HepG2 (cell line): Measurements from ENCODE around the gene HIPK4. TPM values are rescaled to one million over a fixed set of nuclear protein-coding genes. Genes with fewer than 3 reads are reported as not detected.
A peak's percentile ranks its signal among the peaks of the same experiment; 100 is the strongest.

Experiments used
- ATAC-seq: fragments of 200-7000 bp; cut with Tn5 transposase; 3 replicates; pipeline ENCODE4 v1.9.1; 2020; ENCODE audit warnings: mild to moderate bottlenecking, moderate library complexity
- Bru-seq: library from RNA; stranded (reverse); fragments of 400-500 nt; gene quantifications from one replicate; lab custom pipeline; 2021; lab: Mats Ljungman, UMichigan
- BruChase-seq, 2 experiments: library from RNA; stranded (reverse); fragments of 400-500 nt; gene quantifications; one replicate each; lab custom pipeline; 2021; lab: Mats Ljungman, UMichigan
- BruUV-seq: library from RNA; stranded (reverse); fragments of 400-500 nt; replicated peaks from 2 replicates; lab custom pipeline; 2021; lab: Mats Ljungman, UMichigan
- CTCF ChIA-PET: fragments of 300-600 bp; formaldehyde crosslinking; extraction: SDS; loops from one replicate; lab custom pipeline; 2021; ENCODE audit warnings: low total read pairs, inconsistent platforms, low intra/inter-chr PET ratio; lab: Yijun Ruan, JAX
- POLR2A ChIA-PET: fragments of 350-600 bp; sonication (Branson Sonifier 250); formaldehyde crosslinking; loops from one replicate; lab custom pipeline; 2020; ENCODE audit warnings: antibody characterized with exemption, inconsistent platforms; lab: Yijun Ruan, JAX
- DNase-seq: peaks from one replicate; pipeline ENCODE4 v3.0.0-alpha.2; 2015; ENCODE audit warnings: low spot score
- FAIRE-seq: peaks from 3 replicates; lab custom pipeline; 2011; peaks lifted over from hg19 to GRCh38; lab: Jason Lieb, UNC
- H2AFZ ChIP-seq: one replicate; pipeline ENCODE4 v1.6.1; 2011; ENCODE audit warnings: low read length, inconsistent platforms
- H3K27ac ChIP-seq: fragments of 300-600 bp; 3 replicates; pipeline ENCODE4 v1.8.0; 2011; ENCODE audit warnings: mixed run types, mild to moderate bottlenecking, mixed read lengths, low read length, inconsistent platforms; ENCODE audit not compliant: insufficient read depth; ENCODE audit errors: extremely low read length
- H3K27me3 ChIP-seq, 2 experiments: fragments of 200-600 bp in 1 of 2; 2 replicates in 1 of 2; 3 replicates in 1 of 2; pipeline versions ENCODE4 v1.6.0 to v1.8.0; 2011; ENCODE audit warnings: low read length in 2 of 2, mild to moderate bottlenecking in 2 of 2, moderate library complexity in 2 of 2, inconsistent platforms in 1 of 2; ENCODE audit not compliant: insufficient read depth in 2 of 2, control insufficient read depth in 1 of 2
- H3K36me3 ChIP-seq, 2 experiments: fragments of 200-600 bp in 1 of 2; replicated peaks in 1 of 2; 2 replicates in 1 of 2; 3 replicates in 1 of 2; pipeline versions ENCODE4 v1.5.1 to v1.8.0; 2011; ENCODE audit warnings: low read length in 2 of 2, inconsistent platforms in 1 of 2; ENCODE audit not compliant: insufficient read depth in 2 of 2, control insufficient read depth in 1 of 2
- H3K4me1 ChIP-seq: 2 replicates; pipeline ENCODE4 v1.5.1; 2012; ENCODE audit warnings: low read length, inconsistent platforms; ENCODE audit not compliant: insufficient read depth
- H3K4me2 ChIP-seq: 2 replicates; pipeline ENCODE4 v1.6.0; 2011; ENCODE audit warnings: low read depth, low read length, inconsistent platforms
- H3K4me3 ChIP-seq, 3 experiments: fragments of 200-600 bp in 1 of 3; sonication (generic), shearing (Covaris generic) in 1 of 3; replicated peaks in 1 of 3; 2 replicates each; pipeline ENCODE4 v1.5.1; 2011 to 2016; ENCODE audit warnings: low read length in 3 of 3, inconsistent platforms in 2 of 3, low read depth in 2 of 3, mild to moderate bottlenecking in 2 of 3, control low read depth in 1 of 3, mixed read lengths in 1 of 3; ENCODE audit not compliant: insufficient read depth in 1 of 3
- H3K79me2 ChIP-seq: one replicate; pipeline ENCODE4 v1.6.1; 2011; ENCODE audit warnings: low read length, inconsistent platforms; ENCODE audit not compliant: insufficient read depth
- H3K9ac ChIP-seq: 2 replicates; pipeline ENCODE4 v1.6.0; 2011; ENCODE audit warnings: mild to moderate bottlenecking, low read depth, low read length, inconsistent platforms; ENCODE audit not compliant: insufficient read depth
- H3K9me3 ChIP-seq: 2 replicates; pipeline ENCODE4 v1.5.1; 2012; ENCODE audit warnings: mild to moderate bottlenecking, low read length
- H4K20me1 ChIP-seq: 2 replicates; pipeline ENCODE4 v1.6.0; 2011; ENCODE audit warnings: inconsistent platforms, mild to moderate bottlenecking, low read length, moderate library complexity; ENCODE audit not compliant: insufficient read depth
- HOXA9 ChIP-seq: sonication (generic); formaldehyde crosslinking; IDR thresholded peaks from 2 replicates; pipeline ENCODE4 v1.8.1; 2022; ENCODE audit warnings: missing genetic modification reagents, mild to moderate bottlenecking, moderate library complexity, borderline replicate concordance
- SKI ChIP-seq: fragments of 450-650 bp; IDR thresholded peaks from one replicate; pipeline ENCODE4 v1.6.1; 2018; ENCODE audit warnings: mild to moderate bottlenecking; ENCODE audit not compliant: partially characterized antibody
- SNRNP70 ChIP-seq: fragments of 200-400 bp; formaldehyde crosslinking; IDR thresholded peaks from 2 replicates; pipeline ENCODE4 v1.6.1; 2017; ENCODE audit warnings: mild to moderate bottlenecking, low read depth, low read length, moderate library complexity
- ZBTB3 ChIP-seq: sonication (generic); formaldehyde crosslinking; IDR thresholded peaks from 2 replicates; pipeline ENCODE4 v1.4.0; 2020; ENCODE audit warnings: low read depth, mild to moderate bottlenecking, moderate library complexity, missing genetic modification reagents, borderline replicate concordance
- ZMAT3 ChIP-seq: sonication (generic); formaldehyde crosslinking; conservative IDR thresholded peaks from 2 replicates; pipeline ENCODE4 v1.7.0; 2021; ENCODE audit warnings: missing genetic modification reagents
- ZNF891 ChIP-seq: sonication (generic); formaldehyde crosslinking; IDR thresholded peaks from 2 replicates; pipeline ENCODE4 v1.5.0; 2020; ENCODE audit warnings: mild to moderate bottlenecking, missing genetic modification reagents
- ZSCAN31 ChIP-seq: sonication (generic); formaldehyde crosslinking; IDR thresholded peaks from 2 replicates; pipeline ENCODE4 v1.5.0; 2020; ENCODE audit warnings: low read depth, mild to moderate bottlenecking, missing genetic modification reagents
- WGBS: methylation state at CpG from one replicate; pipeline ENCODE4 v1.1.6; 2017; ENCODE audit warnings: low lambda C conversion rate; 5-methylcytosine and 5-hydroxymethylcytosine counted together
- in situ Hi-C: cut with HindIII; loops from 2 replicates; pipeline ENCODE4 v1.10.0; 2017; ENCODE audit warnings: low pct_unique_long_range_greater_than_20kb; ENCODE audit not compliant: extremely low pct_ligation_motif_present
- intact Hi-C: fragments of 100-400 bp; cut with micrococcal nuclease; formaldehyde crosslinking; loops from one replicate; pipeline ENCODE4 v1.10.0; 2022; ENCODE audit not compliant: unreplicated experiment
- long read RNA-seq, 2 experiments: library from RNA in 1 of 2; library from polyadenylated mRNA in 1 of 2; stranded (forward) in 1 of 2; unstranded in 1 of 2; transcript quantifications; one replicate each; pipeline ENCODE4 v2.0.0, GENCODE V29; 2019 to 2022
- polyA minus RNA-seq, 3 experiments: library from RNA; depleted of rRNA, polyadenylated mRNA; stranded (reverse); fragments of >200 nt; gene quantifications; 2 replicates each; pipeline ENCODE4 v1.2.3, GENCODE V29; 2011; ENCODE audit warnings: low replicate concordance in 1 of 3
- polyA plus RNA-seq, 8 experiments: library from polyadenylated mRNA; depleted of rRNA in 3 of 8; stranded (reverse) in 7 of 8; unstranded in 1 of 8; fragments of >200 nt; fragmentation: Illumina TruSeq in 4 of 8; extraction: Trizol in 4 of 8; gene quantifications; 2 replicates each; pipeline versions ENCODE4 v1.2.1 to v1.2.3, GENCODE V29; 2011 to 2016; ENCODE audit warnings: low read depth in 4 of 8, missing spikeins in 1 of 8, mixed read lengths in 1 of 8; ENCODE audit not compliant: insufficient read depth in 1 of 8
- total RNA-seq, 5 experiments: library from RNA; depleted of rRNA; stranded (reverse); fragments of >200 nt; fragmentation: Illumina TruSeq; extraction: Trizol; gene quantifications; 2 replicates each; pipeline ENCODE4 v1.2.3, GENCODE V29; 2016; ENCODE audit warnings: low read depth in 1 of 5
- TF ChIP-seq, protein P1 (sequence below): sonication (generic); formaldehyde crosslinking; IDR thresholded peaks from 2 replicates; pipeline ENCODE4 v1.4.0; 2020; ENCODE audit warnings: missing genetic modification reagents

HIPK4 gene, protein sequence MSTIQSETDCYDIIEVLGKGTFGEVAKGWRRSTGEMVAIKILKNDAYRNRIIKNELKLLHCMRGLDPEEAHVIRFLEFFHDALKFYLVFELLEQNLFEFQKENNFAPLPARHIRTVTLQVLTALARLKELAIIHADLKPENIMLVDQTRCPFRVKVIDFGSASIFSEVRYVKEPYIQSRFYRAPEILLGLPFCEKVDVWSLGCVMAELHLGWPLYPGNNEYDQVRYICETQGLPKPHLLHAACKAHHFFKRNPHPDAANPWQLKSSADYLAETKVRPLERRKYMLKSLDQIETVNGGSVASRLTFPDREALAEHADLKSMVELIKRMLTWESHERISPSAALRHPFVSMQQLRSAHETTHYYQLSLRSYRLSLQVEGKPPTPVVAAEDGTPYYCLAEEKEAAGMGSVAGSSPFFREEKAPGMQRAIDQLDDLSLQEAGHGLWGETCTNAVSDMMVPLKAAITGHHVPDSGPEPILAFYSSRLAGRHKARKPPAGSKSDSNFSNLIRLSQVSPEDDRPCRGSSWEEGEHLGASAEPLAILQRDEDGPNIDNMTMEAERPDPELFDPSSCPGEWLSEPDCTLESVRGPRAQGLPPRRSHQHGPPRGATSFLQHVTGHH
- total RNA-seq (2016; rRNA removed; fragmentation: Illumina TruSeq; extraction: Trizol) (not detected in 2 replicates), polyA plus RNA-seq (2011; rRNA removed) (0.03 TPM in 1 of 2 replicates, not detected in the other), polyA minus RNA-seq (2011; rRNA and poly(A)+ RNA removed; ENCODE audit: low replicate concordance) (0.07 TPM in 1 of 2 replicates, not detected in the other), Bru-seq, nascent RNA (percentile 11 among the genes with signal in this experiment), BruChase-seq, experiment 1, labeled RNA remaining after a 6-hour chase (percentile 17 among the genes with signal in this experiment), BruChase-seq, experiment 2, labeled RNA remaining after a 2-hour chase (percentile 8 among the genes with signal in this experiment)
- not detected in 2 replicates for total RNA-seq (2016; cell fraction: cytosol; rRNA removed; fragmentation: Illumina TruSeq; extraction: Trizol; ENCODE audit: low read depth)
- total RNA-seq (2016; cell fraction: insoluble cytoplasmic fraction; rRNA removed; fragmentation: Illumina TruSeq; extraction: Trizol) = not detected in 2 replicates
- not detected in 2 replicates for total RNA-seq (2016; cell fraction: membrane; rRNA removed; fragmentation: Illumina TruSeq; extraction: Trizol)
- not detected in 2 replicates for total RNA-seq (2016; cell fraction: nucleus; rRNA removed; fragmentation: Illumina TruSeq; extraction: Trizol)
- 0.03 TPM in 1 of 2 replicates, not detected in the other for polyA plus RNA-seq (2011; cell fraction: cytosol; rRNA removed)
- polyA plus RNA-seq (2011; cell fraction: nucleus; rRNA removed) = not detected in 2 replicates
- not detected in 2 replicates for polyA plus RNA-seq (2012)
- not detected in 2 replicates for polyA plus RNA-seq (2016; cell fraction: cytosol; fragmentation: Illumina TruSeq; extraction: Trizol; ENCODE audit: low read depth)
- polyA plus RNA-seq (2016; cell fraction: insoluble cytoplasmic fraction; fragmentation: Illumina TruSeq; extraction: Trizol; ENCODE audit: low read depth) = not detected in 2 replicates
- not detected in 2 replicates for polyA plus RNA-seq (2016; cell fraction: membrane; fragmentation: Illumina TruSeq; extraction: Trizol; ENCODE audit: low read depth)
- not detected in 2 replicates for polyA plus RNA-seq (2016; cell fraction: nucleus; fragmentation: Illumina TruSeq; extraction: Trizol; ENCODE audit: insufficient read depth, low read depth)
- not detected in 2 replicates for polyA minus RNA-seq (2011; cell fraction: cytosol; rRNA and poly(A)+ RNA removed)
- polyA minus RNA-seq (2011; cell fraction: nucleus; rRNA and poly(A)+ RNA removed) = not detected in 2 replicates
- long read RNA-seq, experiment 1 = 0 reads
- long read RNA-seq, experiment 2 = 0 reads

DNA sequence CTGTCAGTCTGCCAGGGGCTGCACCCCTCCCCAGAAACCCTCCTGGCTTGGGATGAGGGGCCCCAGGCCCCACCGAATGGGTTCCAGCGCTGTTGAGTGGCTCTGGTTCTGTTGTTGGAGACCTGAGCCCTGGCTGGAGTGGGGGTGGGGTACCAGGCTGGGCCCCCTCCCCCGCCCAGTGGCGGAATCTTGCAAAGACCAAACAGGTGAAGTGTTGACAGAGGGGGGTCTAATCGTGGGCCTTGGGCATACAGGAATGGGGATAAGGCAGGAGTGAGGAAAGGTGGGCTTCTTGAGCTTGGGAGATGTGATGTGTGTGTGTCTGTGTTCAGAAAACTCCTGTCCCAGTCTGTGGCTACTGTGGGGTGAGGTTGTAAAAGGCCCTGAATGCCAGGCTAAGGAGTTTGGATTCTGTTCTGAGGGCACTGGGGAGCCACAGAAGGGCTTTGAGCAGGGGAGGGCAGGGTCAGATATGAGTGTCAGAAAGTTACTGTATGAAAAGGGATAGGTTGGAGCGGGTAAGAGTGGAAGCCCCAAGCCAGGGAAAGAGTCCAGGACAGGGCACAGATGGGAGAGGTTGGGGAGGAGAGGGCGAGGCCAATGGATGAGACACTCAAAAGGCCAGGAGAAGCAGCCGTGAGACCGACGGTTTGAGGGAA is at the start of gene HIPK4:
Gene HIPK4 (minus strand): TSS at position 98 of the 659 bp plus-strand sequence. CDS start 279 bp downstream, outside the sequence.
- 49% methylated on average over 8 of the region's 10 CpGs for WGBS
- POLR2A ChIA-PET = no interaction called here
- no peak for DNase-seq
- no peak for FAIRE-seq
- CTCF ChIA-PET = no interaction called here
- no TSS peak for BruUV-seq
- no peak within 1 kb of the TSS for H3K27ac ChIP-seq
- no peak for ATAC-seq
- in situ Hi-C loops (no loop called here), intact Hi-C loops (loop anchor here (5.0 kb wide), 1 partner anchor 83 kb away; no protein-coding TSS in a partner anchor)
- no peak within 1 kb of the TSS for H3K4me2 ChIP-seq
- peaks cover 5 to 19% of the 10 kb centered on the region in 2 experiments; a peak in 3 of 5 replicates for H3K27me3 ChIP-seq
- no peaks in the 10 kb centered on the region for H3K4me1 ChIP-seq
- TF ChIP-seq HOXA9 (no peak), ZBTB3 (CRISPR knock-in tag) (no peak), SKI (no peak), SNRNP70 (no peak), ZMAT3 (CRISPR knock-in tag) (no peak), ZNF891 (CRISPR knock-in tag) (no peak), ZSCAN31 (CRISPR knock-in tag) (no peak)
- TF ChIP-seq, protein P1, sequence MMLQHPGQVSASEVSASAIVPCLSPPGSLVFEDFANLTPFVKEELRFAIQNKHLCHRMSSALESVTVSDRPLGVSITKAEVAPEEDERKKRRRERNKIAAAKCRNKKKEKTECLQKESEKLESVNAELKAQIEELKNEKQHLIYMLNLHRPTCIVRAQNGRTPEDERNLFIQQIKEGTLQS = no peak
- no peaks in the 10 kb centered on the region for H4K20me1 ChIP-seq
- no peak within 1 kb of the TSS for H3K4me3 ChIP-seq
- no peaks in the 10 kb centered on the region for H3K9me3 ChIP-seq
- no peaks in the 10 kb centered on the region for H3K36me3 ChIP-seq
- H2AFZ ChIP-seq = no peak within 1 kb of the TSS
- no peak within 1 kb of the TSS for H3K9ac ChIP-seq
- H3K79me2 ChIP-seq = no peaks in the 10 kb centered on the region
